Body of pancreas (tissue), 4 donors: ENCODE results near the gene DGKG. TPM values are rescaled to one million over a fixed set of nuclear protein-coding genes. Genes with fewer than 3 reads are reported as not detected.
A peak's percentile ranks its signal among the peaks of the same experiment; 100 is the strongest.

Source experiments
- ATAC-seq: fragments of 150-250 bp; one replicate; pipeline ENCODE4 v1.9.1; 2016
- DNase-seq, 4 donors: peaks; one replicate each; pipeline ENCODE4 v3.0.0-alpha.2; 2019
- H3K27ac ChIP-seq, 4 donors: fragments of 200-600 bp; sonication (generic); 1 replicate in 3 of 4; 2 replicates in 1 of 4; pipeline versions ENCODE4 v1.5.1 to v1.6.1; 2016 to 2019; ENCODE audit warnings: mild to moderate bottlenecking in 1 of 4, mixed read lengths in 1 of 4, moderate library complexity in 1 of 4
- H3K27me3 ChIP-seq, 2 donors: fragments of 200-600 bp; sonication (generic); one replicate each; pipeline ENCODE4 v1.6.0; 2016; ENCODE audit warnings: mild to moderate bottlenecking in 1 of 2
- H3K36me3 ChIP-seq, 2 donors: fragments of 200-600 bp; sonication (generic); replicated peaks in 1 of 2; 2 replicates each; pipeline ENCODE4 v1.5.1; 2016; ENCODE audit warnings: low read depth in 2 of 2; ENCODE audit not compliant: insufficient read depth in 1 of 2
- H3K4me1 ChIP-seq: fragments of 200-600 bp; sonication (generic); one replicate; pipeline ENCODE4 v1.6.0; 2016
- H3K4me3 ChIP-seq, 2 donors: fragments of 200-600 bp; sonication (generic); 1 replicate in 1 of 2; 2 replicates in 1 of 2; pipeline ENCODE4 v1.5.1; 2016 to 2019
- H3K9me3 ChIP-seq, 3 donors: fragments of 200-600 bp; sonication (generic); 1 replicate in 2 of 3; 2 replicates in 1 of 3; pipeline ENCODE4 v1.5.1; 2016
- POLR2A ChIP-seq, 3 donors: fragments of 450-650 bp; IDR thresholded peaks; one replicate each; pipeline ENCODE4 v1.6.1; 2016; ENCODE audit warnings: antibody characterized with exemption in 3 of 3, mild to moderate bottlenecking in 2 of 3
- WGBS, 2 donors: methylation state at CpG; one replicate each; pipeline ENCODE4 v1.1.5; 2017; 5-methylcytosine and 5-hydroxymethylcytosine counted together
- intact Hi-C: fragments of 100-400 bp; cut with DNase I; formaldehyde crosslinking; loops from one replicate; pipeline ENCODE4 v1.15.1; 2023
- total RNA-seq, 2 donors: library from RNA; depleted of rRNA; stranded (reverse); fragments of >200 nt; gene quantifications; one replicate each; pipeline ENCODE4 v1.1.0, GENCODE V29; 2016
- TF ChIP-seq, protein P1 (sequence below), 7 experiments: fragments of 450-650 bp in 4 of 7; fragments of 200-600 bp in 3 of 7; sonication (generic) in 3 of 7; IDR thresholded peaks; one replicate each; pipeline ENCODE4 v1.5.1; 2016 to 2019; ENCODE audit warnings: antibody characterized with exemption in 7 of 7

Gene DGKG
- total RNA-seq, 2 donors from 2014 or later, result 0.78 to 16.2 TPM

DNA sequence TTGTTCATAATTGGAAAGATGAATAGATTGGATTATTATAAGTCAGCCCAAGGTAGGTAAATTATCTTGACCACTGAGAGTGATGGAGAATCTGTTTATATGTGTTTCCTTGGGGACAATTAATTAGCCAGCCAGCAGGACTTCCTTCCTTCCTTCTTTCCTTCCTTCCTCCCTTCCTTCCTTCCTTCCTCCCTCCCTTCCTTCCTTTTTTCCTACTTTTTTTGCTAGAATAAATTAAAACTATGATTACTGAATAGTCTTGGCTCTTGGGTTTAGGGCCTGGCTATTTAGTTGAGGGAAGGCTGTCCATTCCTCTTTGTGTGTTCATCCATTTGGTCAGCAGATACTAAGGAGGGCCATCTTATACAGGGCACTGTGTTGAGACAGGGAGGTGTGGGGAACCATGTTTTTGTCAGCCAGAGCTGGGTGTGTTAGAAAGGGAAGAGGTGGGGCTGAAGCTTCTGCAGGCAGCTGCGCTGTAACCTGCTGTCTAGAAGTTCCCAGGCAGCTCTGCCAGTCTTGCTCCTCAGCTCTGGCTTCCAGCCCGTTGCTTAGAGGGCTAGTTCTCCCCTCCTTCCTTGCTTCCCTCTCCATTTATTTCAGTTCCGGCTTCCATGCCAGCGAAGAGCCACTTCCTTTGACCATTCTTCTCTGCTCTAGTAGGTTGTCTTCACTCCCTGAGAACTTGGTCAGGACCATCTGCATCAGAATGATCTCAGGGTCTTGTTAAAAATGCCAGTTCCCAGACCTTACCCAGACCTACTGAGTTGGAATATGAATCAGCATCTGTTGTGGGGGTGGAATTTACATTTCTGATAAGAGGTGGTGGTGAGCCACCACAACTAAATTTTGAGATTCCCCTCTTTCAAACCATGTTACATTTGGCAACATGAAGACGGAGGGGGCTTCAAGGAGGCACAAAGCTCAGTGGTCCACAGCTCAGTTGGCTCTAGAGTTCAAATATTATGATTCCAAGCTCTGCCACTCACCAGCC lies 113.9 kb downstream of the DGKG start:
- no peaks in the 10 kb centered on the region for H3K9me3 ChIP-seq
- TF ChIP-seq, protein P1, sequence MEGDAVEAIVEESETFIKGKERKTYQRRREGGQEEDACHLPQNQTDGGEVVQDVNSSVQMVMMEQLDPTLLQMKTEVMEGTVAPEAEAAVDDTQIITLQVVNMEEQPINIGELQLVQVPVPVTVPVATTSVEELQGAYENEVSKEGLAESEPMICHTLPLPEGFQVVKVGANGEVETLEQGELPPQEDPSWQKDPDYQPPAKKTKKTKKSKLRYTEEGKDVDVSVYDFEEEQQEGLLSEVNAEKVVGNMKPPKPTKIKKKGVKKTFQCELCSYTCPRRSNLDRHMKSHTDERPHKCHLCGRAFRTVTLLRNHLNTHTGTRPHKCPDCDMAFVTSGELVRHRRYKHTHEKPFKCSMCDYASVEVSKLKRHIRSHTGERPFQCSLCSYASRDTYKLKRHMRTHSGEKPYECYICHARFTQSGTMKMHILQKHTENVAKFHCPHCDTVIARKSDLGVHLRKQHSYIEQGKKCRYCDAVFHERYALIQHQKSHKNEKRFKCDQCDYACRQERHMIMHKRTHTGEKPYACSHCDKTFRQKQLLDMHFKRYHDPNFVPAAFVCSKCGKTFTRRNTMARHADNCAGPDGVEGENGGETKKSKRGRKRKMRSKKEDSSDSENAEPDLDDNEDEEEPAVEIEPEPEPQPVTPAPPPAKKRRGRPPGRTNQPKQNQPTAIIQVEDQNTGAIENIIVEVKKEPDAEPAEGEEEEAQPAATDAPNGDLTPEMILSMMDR (IDR thresholded peaks at IDR 0.05), result no peak
- ATAC-seq, result no peak
- no peaks in the 10 kb centered on the region for H3K36me3 ChIP-seq
- H3K27me3 ChIP-seq, result no peaks in the 10 kb centered on the region
- WGBS, 2 donors, result 56 to 60% methylated on average over 5 of the region's 5 CpGs
- H3K4me3 ChIP-seq, result no peak overlapping the region
- H3K27ac ChIP-seq, result no peak overlapping the region
- intact Hi-C loops, result no loop called here
- DNase-seq, result no peak
- H3K4me1 ChIP-seq, result no peaks in the 10 kb centered on the region

DNA sequence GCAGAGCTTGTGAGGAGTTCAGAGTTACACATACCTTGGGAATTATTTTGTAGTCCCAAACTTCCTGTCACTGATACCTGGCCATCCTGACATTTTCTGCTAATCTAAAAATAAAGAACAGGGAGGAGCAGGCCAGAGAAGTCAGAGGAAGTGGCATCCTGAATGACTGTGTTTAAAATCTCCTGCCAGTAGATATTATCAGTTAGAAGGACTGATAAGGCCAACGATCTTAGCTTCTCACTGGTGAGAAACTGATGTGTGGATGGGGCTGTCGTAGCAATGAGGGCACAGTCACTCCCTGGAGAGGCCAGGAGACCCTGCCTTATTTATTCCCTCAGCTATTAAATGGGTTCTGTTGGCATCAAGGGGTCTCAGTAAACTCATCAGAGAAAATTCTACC lies 115.1 kb downstream of the DGKG start:
- Histone ChIP-seq H3K9me3 (no peaks in the 10 kb centered on the region), H3K27me3 (no peaks in the 10 kb centered on the region), H3K27ac (no peak overlapping the region), H3K4me3 (no peak overlapping the region), H3K36me3 (no peaks in the 10 kb centered on the region), H3K4me1 (peaks cover 10% of the 10 kb centered on the region)
- intact Hi-C loops, result no loop called here
- 42 to 54% methylated on average over 2 of the region's 2 CpGs for WGBS, 2 donors
- ATAC-seq, result no peak
- TF ChIP-seq POLR2A (IDR thresholded peaks at IDR 0.05), result no peak
- TF ChIP-seq, protein P1 (IDR thresholded peaks at IDR 0.05), result no peak
- DNase-seq, result no peak

DNA sequence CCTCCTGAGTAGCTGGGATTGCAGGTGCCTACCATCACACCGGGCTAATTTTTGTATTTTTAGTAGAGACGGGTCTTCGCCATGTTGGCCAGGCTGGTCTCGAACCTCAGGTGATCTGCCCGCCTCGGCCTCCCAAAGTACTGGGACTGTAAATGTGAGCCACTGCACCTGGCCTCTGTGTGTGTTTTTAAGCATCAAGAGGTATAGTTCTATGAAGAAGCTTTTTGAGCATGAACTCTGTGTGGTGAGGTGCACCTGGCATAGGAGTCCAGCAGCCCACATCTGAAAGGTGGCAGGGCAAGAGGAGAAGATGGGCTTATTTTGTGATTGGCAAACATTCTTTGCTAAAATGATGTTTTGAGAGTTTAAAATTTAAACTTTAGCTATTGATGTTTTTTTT lies 118.0 kb downstream of the DGKG start:
- Histone ChIP-seq H3K9me3 (no peaks in the 10 kb centered on the region), H3K4me1 (peaks cover 14% of the 10 kb centered on the region), H3K36me3 (no peaks in the 10 kb centered on the region), H3K27me3 (no peaks in the 10 kb centered on the region), H3K27ac (no peak overlapping the region), H3K4me3 (no peak overlapping the region)
- TF ChIP-seq, protein P1 (IDR thresholded peaks at IDR 0.05), result no peak
- no peak for TF ChIP-seq POLR2A (IDR thresholded peaks at IDR 0.05)
- ATAC-seq (no peak), DNase-seq (no peak)
- WGBS, 2 donors, result 94 to 95% methylated on average over 6 of the region's 6 CpGs
- intact Hi-C loops, result no loop called here

DNA sequence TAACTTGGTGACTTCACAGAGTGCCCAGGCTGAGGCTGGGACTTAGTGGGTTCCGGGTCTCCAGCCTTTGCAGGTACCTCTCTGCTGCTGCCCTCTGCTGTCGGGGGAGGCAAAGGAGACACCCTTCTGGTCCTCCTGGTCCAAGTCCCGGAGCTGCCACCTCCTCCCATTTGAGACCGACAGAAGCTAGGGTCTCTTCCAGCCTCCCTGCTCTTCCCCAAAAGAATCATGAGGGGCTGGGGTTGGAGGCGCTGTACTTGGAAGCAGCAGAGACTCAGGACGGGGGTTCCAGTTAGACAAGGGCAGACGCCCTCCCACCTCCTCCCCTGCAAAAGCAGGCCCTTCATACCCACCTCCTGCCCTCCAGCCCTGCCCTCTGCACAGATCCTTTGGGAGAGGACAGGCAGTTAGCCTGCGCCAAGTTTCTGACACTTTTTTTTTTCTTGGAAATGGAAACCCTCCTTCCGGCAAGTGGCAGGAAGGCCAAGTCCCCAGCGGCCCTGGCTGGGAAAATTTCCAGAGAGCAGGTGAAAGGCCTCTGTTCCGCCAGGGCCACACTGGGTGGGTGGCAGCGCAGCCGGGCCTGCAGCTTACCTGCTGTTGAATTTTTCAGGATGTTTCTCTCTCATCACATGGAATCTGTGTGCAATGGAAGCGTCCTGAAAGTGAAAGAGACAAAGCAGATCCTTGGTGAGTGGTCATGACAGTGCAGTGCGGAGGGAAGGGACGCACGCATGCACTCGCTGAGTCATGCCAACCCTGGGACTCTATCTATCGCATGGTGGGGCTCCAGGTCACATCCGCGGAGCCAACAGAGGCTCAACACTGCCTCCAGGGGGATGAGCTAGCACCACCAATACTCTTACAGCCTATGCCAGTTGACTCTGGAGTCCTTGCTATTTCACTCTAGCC lies 119.9 kb downstream of the DGKG start:
- 11 to 27% methylated on average over 13 to 21 of the region's 21 CpGs for WGBS, 2 donors
- H3K27ac ChIP-seq, result peak overlapping the region; percentile 33 to 76 (median 63)
- intact Hi-C loops, result no loop called here

More for the DNA sequence above, 119.9 kb downstream of the DGKG start:
- Histone ChIP-seq H3K4me3 (no peak overlapping the region), H3K27me3 (no peaks in the 10 kb centered on the region), H3K9me3 (no peaks in the 10 kb centered on the region), H3K4me1 (peaks cover 14% of the 10 kb centered on the region), H3K36me3 (no peaks in the 10 kb centered on the region)
- ATAC-seq (peak; percentile 85), DNase-seq (peak; percentile 76 to 84 (median 82))
- TF ChIP-seq, protein P1 (IDR thresholded peaks at IDR 0.05), result peak; percentile 34 to 68 (median 62)
- peak in 1 of 3 donors; percentile 9 for TF ChIP-seq POLR2A (IDR thresholded peaks at IDR 0.05)
